GM21423 (cell line): ENCODE measurements around the gene CNN3.

Source experiments
- ATAC-seq: cut with Tn5 transposase; IDR thresholded peaks from one replicate; pipeline ENCODE4 v1.9.1; 2021; ENCODE audit warnings: mild to moderate bottlenecking, moderate library complexity; ENCODE audit not compliant: unreplicated experiment

CNN3 gene

GRCh38 chr1:94888201-94888600, 38.7 kb downstream of the CNN3 start:
- no peak for ATAC-seq

- no peak for ATAC-seq
These were observed 39.2 kb downstream of the CNN3 start for GRCh38 chr1:94887603-94888171.

DNA sequence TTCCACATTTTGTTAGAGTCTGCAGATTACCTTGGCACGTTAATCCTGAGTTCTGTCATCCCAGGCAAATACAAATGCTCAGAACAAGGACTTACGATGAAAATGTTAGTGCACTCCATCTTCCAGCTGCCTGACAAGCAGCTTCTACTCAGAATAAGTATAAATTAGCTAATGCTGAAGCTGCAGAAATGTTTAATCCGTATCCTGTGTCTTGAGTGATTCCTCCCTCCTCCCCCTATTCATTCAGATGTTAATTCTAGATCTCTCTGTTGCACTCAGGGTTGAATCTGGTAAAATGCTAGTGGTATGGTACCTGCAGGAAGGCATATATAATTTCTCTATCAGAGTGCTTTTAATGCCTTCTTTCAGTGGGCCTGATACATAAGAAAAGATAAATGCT, 39.8 kb downstream of the CNN3 start:
- no peak for ATAC-seq

- ATAC-seq = no peak
These were observed 40.5 kb downstream of the CNN3 start for GRCh38 chr1:94886361-94886760.

- ATAC-seq = no peak
These were observed 42.4 kb downstream of the CNN3 start for GRCh38 chr1:94884507-94884906.

DNA sequence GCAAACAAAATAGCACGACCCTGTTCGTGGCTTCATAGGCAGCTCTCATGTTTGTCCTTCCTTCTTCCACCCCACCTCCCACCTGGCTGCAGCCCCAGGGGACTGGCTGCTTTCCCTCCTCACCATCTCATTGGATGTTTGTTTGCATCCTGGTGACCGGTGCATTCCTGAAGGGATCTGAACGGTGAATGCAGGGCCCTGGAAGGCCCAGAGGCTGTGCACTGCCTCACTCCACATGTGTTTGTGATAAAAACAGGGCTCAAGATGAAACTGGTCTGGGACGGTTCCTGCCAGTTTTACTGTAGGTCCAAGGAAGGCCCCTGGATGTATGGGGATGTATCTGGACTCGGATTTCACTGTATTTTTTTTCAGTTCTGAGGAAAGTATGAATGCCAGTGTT, 42.8 kb downstream of the CNN3 start:
- ATAC-seq = no peak

- peak; percentile 46 for ATAC-seq
These were observed 43.2 kb downstream of the CNN3 start for GRCh38 chr1:94883691-94884090.

DNA sequence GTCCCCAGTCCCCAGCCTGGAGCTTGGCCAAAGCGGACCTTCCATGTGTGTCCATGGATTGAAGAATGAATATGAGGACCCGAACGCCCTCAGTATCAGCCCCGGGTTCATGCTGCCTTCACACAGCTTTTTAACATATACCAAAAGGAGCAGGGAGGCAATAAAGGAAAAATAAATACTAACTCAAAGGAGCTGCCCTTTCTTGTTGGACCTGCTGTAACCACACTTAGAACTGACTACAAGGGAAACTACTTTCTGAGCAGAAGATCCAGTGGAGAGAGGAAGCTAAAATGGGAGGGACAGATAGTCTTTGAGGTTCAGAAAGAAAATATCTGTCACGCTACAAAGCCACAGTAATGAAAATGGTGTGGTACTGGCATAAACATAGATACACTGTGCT, 48.6 kb downstream of the CNN3 start:
- ATAC-seq = no peak

DNA sequence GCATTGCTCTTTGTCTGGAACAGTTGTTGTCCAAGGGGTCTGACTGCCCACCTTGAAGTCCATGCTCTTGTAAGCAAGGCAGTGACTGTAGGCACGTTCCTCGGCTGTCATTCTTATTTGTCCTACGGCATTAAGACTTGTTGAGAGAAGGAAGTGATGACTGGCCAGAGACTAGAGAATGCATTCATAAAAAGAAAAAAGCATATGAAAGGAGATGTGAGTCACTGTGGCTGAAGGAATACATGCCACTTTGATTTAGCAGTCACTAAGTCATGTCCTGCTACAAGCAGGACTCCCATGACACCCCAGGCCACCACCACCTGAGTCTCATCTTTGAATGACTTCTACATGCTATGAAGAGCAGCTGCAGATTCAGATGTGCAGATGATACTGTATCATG, 50.5 kb downstream of the CNN3 start:
- no peak for ATAC-seq

DNA sequence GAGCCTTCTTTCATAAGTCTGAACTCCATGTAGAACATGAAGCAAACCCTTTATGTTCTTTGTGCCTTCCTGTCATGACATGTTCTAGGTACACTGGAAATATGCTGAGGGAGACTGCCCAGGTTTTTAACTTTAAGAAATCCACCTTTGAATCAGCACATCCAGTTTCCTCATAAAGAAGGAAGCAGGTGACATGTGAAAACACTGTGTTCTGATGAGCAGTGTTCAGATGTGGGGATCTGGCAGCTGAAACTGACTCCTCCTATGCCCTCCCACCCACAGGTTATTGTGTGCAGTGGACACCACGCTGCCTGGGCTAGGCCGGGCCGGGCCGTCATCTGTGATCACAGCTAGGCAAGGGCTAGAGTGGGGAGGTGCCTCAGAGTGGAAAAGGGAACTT, 51.1 kb downstream of the CNN3 start:
- no peak for ATAC-seq

DNA sequence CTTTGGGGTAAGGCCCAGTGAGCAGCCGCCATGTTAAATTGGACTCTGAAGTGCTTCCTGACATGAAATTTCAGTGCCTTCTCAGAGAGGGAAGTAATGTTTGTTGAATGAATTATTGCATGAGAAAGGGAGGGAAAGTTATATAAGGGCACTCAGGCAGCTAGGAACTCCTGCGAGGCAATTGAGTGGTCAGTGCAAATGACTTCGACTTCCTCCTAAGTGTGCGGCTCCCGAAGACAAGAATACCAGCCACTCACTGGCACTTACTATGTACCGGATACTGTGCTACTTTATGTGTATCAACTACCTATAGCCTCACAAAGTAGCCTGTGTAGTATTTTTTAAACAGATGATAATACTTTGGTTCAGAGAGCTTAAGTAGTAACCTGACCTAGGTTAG, 52.5 kb downstream of the CNN3 start:
- ATAC-seq = no peak

DNA sequence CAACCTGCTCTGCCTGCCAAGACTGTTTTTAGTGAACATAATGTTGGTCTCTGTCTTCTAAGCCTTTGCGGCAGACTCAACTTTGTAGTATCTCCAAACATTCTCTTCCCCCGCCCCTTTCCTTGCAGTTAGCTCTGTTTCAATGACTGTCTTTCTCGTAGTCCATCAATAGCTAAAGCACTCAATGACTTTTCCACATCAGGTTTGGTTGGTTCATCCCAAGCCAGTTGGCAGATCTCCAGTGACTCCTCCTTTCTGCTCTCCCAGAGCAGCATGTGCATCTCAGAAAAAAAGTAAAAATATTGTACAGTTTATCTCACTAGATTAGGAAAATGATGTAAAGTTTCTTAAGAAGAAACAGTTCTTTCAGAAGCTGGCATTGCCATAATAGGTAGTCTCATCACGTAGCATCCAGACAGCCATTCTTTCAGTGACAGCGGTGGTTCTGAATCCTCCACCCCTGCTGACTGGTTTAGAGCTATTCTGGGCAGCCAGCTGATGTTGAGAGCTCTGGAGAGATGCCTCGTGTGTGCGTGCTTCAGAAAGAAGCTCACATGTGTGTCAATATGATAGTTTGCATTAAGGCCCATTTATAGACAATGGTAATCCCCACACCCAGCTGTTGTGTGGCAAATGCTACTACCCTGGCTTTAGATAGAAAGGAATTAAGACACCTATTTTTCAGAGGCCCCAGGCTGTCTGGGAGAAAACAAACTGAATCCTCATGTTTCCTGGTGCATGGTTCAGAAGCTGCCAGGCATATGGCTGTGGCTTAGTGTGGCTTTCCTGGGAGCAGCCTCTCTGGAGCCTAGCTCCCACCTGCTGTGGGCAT, 53.2 kb downstream of the CNN3 start:
- no peak for ATAC-seq

DNA sequence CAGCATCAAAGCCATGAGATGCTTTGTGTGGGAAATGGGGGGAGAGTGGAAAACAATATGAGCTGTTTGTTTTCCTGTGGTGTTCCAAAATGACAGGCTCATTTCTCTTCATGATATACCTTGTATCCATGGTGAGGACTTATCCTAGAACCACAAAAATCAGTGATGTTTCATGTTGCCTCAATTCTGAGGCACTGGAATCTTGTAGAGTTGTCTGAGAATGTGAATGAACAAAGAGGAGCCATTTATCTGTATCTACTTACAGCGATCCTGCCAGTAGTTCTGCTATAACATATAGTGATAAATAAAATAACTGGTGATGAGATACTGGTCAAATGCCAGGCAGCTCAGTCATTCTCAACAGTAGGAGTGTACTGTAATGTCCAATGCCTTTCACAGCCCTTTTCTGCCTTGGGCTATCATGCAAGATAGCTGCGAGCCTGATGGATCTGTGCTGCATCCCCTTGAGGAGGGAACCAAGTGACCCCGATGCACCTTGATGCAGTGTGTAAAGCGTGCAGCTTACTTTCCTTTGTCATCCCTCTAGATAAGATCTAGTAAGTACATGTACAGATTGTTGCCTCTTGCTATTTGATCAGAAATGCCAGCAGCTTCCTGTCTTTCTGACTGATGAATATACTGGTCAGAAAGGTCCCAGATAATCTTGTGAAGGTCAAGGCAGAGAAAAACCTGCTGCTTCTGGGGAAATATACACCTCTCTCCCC, 54.0 kb downstream of the CNN3 start:
- ATAC-seq = no peak

DNA sequence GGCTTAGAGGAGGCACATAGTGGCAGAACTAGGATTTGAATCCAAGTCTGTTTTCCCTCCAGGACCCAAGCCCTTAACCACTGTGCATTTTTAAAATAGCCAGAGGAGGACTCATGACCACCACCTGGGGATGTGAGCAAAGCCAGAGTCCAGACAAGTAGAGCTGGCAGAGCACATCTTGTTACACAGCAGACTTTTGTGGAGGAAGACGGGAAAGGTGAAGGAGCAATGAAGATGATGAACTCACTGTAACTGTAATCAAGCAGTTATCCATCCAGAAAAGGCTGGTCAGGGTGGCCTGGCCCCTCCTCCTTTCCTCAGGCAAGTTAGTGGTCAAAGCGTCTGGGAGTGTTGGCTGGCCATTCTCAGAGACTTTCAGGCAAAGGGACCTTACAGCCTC, 55.9 kb downstream of the CNN3 start:
- no peak for ATAC-seq

- no peak for ATAC-seq
These were observed 60.6 kb downstream of the CNN3 start for GRCh38 chr1:94866164-94866807.

DNA sequence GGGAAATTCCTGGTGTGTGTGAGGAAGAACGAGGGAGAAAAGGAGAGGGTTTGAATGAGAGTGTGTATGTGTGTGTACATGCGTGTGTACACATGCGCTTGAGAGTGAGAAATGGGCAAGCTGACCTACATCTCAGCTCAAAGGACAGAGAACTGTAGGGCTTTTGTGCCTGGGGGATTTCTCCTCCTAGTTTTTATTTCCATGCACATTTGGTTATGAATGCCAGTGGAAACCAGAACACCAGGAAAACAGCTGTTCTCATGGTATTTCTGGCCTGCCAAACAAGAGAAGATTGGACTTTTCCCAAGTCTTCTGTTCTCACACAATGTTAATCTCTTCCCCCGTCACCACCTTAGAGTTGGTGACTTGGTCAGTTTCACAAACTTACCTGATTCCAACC, 61.5 kb downstream of the CNN3 start:
- no peak for ATAC-seq

DNA sequence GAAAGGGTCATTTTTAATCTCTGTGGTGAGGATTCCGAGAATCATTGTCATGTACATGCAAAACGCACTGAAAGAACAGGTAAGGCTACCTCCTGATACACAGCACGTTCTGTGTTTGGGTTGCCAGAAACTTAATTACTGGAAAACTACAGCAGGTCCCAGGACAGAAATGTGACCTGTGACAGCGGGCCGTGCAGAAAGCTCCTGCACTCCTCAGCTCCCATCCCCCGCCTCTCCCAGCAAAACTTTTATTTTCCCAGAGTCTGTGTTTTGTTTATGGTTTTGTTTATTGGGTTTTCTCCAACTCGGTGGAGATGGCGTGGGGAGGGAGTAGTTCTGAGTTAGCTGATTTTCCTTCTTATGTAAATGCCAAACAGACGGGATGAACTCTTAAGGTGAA, 62.1 kb downstream of the CNN3 start:
- no peak for ATAC-seq

DNA sequence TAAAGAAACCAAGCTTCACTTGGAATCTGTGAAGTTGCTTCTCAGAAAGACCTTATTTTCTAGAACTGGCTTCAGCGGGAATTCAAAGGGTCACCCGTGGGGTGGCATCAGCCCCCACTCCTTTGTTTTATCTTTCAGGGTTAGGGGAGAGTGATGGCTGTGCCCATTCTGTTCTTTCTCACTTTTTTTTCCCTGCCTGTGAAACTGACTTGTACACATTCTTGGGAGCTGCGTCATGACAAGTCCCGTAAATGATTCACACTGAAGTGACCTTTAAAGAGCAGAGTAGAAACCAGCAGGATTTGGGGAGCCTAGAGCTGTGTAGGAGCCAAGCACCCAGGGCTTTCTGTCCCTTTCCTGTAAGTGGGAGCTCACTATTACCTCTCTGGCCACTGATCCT, 63.0 kb downstream of the CNN3 start:
- ATAC-seq = no peak

DNA sequence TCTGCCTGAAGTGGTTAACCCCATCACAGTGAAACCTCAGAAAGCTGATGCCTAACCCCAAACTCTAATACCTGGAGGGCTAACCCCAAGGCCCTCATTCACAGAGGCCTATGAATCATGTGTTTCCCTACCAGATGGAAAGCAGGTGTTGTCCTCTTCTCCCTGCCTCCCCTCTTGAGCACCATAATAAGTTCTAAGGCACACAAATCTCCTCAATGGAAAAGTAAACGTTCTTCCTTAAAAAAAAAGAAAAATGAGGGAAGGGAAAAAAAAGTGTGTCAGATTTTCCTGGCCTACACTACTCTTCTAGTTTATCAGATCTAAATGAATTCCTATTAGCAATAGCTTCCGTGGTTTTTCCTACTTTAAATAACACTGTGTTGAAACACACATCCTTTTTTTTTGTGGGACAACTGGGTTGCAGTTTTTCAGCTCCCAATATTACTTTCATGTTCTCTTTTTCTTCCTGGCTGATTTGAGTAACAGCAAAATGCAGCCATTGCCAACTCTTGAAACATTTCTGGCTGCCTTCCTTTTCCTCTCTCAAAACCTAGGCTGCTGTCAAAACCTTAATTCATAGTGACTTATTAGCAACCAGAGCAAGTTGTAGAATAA, 63.5 kb downstream of the CNN3 start:
- ATAC-seq = no peak

GRCh38 chr1:94862718-94863117, 64.2 kb downstream of the CNN3 start:
- ATAC-seq = no peak

- ATAC-seq = no peak
These were observed 67.7 kb downstream of the CNN3 start for GRCh38 chr1:94859174-94859573.
